Ramos (cell line): ENCODE data around the gene ZNF771.

Source experiments
- in situ Hi-C: fragments of 300-500 bp; cut with MboI; formaldehyde crosslinking; loops from one replicate; pipeline ENCODE4 v1.14.3; 2022; ENCODE audit warnings: low sequenced_read_pairs; ENCODE audit not compliant: unreplicated experiment

ZNF771 gene

GRCh38 chr16:30374538-30374937 is 32.9 kb upstream of the ZNF771 start, which contains the start of gene MYL11:
Gene MYL11 (plus strand): TSS chr16:30374802. CDS start chr16:30374858, 56 bp downstream.
- in situ Hi-C loops, result loop anchor here (5.0 kb wide), 1 partner anchor 38 kb away; no protein-coding TSS in a partner anchor

GRCh38 chr16:30375864-30376263 is 31.5 kb upstream of the ZNF771 start:
- in situ Hi-C loops, result loop anchor here (25.0 kb wide), 1 partner anchor 564 kb away; the partner anchor contains the start of genes MAZ, MVP, PAGR1 and PRRT2

DNA sequence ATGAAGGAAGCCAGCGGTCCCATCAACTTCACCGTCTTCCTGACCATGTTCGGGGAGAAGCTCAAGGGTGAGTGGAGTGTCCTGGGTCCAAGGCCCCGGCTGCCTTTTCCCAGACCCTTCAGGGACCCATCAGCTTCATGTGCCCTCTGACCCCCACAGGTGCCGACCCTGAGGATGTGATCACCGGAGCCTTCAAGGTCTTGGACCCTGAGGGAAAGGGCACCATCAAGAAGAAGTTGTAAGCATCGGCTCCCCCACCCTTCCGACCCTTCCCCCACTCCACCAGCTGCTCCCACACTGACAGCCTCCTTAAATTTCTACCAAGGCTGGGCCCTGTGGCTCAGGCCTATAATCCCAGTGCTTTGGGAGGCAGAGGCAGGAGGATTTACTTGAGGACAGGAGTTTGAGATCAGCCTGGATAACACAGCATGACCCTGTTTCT is 30.9 kb upstream of the ZNF771 start:
- in situ Hi-C loops, result loop anchor here (25.0 kb wide), 1 partner anchor 564 kb away; the partner anchor contains the start of genes MAZ, MVP, PAGR1 and PRRT2

GRCh38 chr16:30377050-30377811 is 30.2 kb upstream of the ZNF771 start:
- in situ Hi-C loops, result loop anchor here (25.0 kb wide), 1 partner anchor 565 kb away; the partner anchor contains the start of genes MAZ, MVP, PAGR1 and PRRT2

- in situ Hi-C loops, result loop anchor here (25.0 kb wide), 1 partner anchor 566 kb away; the partner anchor contains the start of genes MAZ, MVP, PAGR1 and PRRT2
Observed at GRCh38 chr16:30377812-30378235, 29.6 kb upstream of the ZNF771 start.

DNA sequence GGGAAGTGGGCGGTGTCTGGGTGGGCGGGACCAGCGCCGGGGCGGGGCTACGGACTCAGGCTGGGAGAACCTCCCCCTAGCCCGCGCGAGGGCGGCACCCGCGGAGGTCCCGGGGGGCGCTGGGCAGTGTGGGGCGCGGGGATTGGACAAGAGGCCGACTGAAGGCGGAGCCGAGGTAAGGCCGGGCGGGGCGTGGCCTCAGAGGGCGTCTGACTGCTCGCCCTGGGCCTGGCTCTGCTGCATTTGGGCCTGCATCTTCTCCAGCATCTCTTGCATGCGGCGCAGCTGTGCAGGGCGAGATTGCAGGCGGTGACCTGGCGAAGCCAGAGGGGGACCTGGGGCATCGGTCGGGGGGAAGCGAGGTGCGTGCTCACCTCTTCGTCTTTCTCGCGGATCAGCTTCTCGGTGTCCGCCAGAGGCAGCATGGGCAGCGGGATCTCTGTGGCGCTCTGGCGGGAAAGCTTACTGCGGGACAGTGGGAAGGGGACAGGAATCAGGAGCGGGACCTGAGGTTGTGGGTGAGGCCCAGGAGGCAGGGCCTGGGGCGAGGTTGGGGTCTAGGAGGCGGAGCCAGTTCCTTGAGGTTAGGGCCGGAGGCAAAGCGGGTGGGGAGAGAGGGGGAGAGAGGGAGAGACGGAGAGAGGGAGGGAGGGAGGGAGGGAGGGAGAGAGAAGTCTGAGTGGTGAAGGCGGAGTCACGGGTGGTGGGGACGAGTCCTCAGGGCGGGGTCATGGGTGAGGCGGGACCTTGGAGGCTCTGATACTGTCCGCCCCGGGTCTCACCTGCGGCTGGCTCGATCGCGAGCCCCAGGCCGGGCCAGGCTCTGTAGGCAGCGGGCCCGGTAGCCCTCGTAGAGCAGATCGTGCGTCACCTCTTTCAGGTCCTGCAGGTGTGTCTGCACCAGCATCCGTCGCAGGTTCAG is 28.9 kb upstream of the ZNF771 start:
- in situ Hi-C loops, result loop anchor here (25.0 kb wide), 1 partner anchor 566 kb away; the partner anchor contains the start of genes MAZ, MVP, PAGR1 and PRRT2

- in situ Hi-C loops, result loop anchor here (25.0 kb wide), 1 partner anchor 567 kb away; the partner anchor contains the start of genes MAZ, MVP, PAGR1 and PRRT2
Observed at GRCh38 chr16:30379158-30379783, 28.1 kb upstream of the ZNF771 start.

DNA sequence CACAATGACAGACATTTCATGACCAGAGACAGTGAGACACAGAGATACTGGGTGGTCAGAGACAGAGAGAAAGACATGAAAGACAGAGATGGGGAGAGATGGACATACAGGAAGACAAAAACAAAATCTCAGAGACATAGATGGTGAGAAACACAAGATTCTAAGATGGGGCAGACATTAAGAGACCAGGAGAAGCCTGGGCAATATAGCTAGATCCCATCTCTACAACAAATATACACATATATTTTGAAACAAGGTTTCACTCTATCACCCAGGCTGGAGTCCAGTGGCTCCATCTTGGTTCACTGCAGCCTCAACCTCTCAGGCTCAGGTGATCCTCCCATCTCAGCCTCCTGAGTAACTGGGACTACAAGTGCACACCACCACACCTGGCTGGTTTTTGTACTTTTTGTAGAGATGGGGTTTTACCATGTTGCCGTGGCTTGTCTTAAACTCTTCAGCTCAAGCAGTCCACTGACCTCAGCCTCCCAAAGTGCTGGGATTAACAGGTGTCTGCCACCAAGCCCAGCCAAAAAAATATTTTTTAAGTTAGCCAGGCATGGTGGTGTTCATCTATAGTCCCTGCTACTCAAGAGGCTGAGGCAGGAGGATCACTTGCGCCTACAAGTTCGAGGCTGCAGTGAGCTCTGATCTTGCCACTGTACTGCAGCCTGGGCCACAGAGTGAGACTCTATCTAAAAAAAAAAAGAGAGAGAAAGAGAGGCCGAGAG is 27.2 kb upstream of the ZNF771 start:
- in situ Hi-C loops, result loop anchor here (25.0 kb wide), 1 partner anchor 568 kb away; the partner anchor contains the start of genes MAZ, MVP, PAGR1 and PRRT2

- in situ Hi-C loops, result loop anchor here (25.0 kb wide), 1 partner anchor 569 kb away; the partner anchor contains the start of genes MAZ, MVP, PAGR1 and PRRT2
Observed at GRCh38 chr16:30380803-30381208, 26.6 kb upstream of the ZNF771 start.

DNA sequence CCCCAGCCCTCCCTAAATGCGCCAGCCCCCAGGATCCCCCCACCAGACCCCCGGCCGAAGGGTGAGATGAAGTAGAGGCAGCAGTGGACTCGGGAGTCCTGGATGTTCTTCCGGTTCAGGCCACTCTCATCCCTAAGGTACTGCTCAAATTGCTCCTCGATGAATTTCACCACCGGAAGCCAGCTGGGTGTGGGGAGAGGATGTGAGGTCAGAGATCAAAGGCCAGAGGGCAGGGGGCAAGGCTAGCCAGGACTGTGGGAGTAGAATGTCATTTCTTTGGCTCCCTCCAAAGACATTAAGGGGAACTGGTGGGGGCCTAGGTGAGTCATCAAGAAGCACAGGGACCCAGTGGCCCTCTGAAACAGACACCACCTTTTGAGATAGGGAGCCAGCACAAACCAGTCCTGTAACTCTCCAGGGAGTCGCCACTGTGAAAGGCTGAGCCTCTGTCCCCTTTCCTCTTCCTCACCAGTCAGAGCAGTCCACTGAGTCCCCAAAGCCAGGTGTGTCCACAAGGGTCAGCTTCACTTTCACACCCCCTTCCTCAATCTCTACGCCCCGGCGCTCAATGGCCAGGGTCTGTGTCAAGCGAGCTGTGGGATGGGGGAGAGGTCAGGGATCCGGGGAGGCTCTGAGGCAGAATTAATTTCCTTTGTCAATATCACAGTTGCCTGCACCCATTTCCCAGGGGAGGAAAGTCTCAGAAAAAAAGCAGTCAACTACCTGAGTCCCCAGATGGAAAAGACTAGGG is 25.9 kb upstream of the ZNF771 start:
- in situ Hi-C loops, result loop anchor here (25.0 kb wide), 1 partner anchor 569 kb away; the partner anchor contains the start of genes MAZ, MVP, PAGR1 and PRRT2

GRCh38 chr16:30382111-30382881 is 25.1 kb upstream of the ZNF771 start, which contains the start of gene SEPTIN1:
Gene SEPTIN1 (minus strand): TSS chr16:30382561. CDS start chr16:30382542, 19 bp downstream.
- in situ Hi-C loops, result loop anchor here (25.0 kb wide), 1 partner anchor 570 kb away; the partner anchor contains the start of genes MAZ, MVP, PAGR1 and PRRT2

DNA sequence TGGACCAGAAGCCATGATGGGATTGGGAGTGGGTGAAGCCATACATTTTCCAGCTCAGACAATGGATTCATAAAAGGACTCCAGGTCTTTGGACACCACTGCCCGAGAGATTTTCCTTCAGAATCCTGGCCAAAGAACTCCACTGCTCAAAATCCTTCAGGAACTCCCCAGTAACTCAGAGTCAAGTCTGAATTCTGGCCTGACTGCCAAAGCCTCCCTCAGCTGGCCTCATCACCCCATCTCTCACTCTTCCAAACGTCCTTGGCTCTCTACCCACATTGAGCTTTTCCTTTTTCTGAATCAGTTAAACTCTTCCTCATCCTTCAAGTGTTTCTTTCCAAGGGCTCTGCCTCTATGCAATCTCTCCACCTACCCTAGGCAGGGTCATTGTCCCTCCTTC is 23.9 kb upstream of the ZNF771 start:
- in situ Hi-C loops, result loop anchor here (25.0 kb wide), 1 partner anchor 571 kb away; the partner anchor contains the start of genes MAZ, MVP, PAGR1 and PRRT2

GRCh38 chr16:30394592-30395154 is 12.7 kb upstream of the ZNF771 start:
- in situ Hi-C loops, result loop anchor here (25.0 kb wide), 1 partner anchor 582 kb away; the partner anchor contains the start of genes MAZ, MVP, PAGR1 and PRRT2

DNA sequence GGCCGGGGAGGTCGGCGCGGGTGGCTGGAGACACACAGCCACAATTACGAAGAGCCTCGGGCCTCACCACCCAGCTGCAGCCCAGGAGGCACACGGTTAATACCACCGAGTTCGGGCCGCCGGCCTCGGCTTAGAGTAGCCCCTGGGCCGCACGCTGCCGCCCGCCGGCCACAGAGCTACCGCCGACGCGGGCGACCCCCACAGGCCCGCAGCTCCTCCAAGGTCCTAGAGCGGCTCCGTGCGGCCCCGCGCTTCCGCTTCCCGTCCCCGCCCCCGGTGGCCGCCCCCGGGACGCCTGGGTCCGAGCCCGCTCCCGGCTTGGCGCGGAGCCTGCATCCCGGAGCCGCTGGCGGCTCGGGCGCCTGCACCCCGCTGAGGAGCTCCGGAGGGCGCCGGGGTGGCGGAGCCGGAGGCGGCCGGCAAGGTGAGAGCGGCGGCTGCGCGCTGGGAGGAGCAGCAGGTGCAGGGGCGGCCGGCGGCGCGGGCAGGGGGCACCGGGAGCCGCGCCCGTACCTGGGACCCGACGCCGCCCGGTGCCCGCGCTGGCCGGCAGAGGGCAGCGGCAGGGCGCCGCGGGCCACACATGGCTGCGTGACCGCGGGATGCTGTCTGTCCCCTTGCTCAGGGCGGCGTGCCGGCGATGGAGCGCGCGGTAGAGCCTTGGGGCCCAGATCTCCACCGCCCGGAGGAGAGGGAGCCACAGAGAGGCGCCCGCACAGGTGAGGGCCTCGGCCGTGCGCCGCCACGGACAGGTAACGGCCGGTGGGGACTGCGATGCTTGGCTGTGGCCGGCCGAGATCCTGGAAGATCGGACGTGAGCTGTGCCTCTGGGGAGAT is 12.0 kb upstream of the ZNF771 start, which contains the start of gene ZNF48:
ZNF48 (plus strand) TSS at position 266 of the 837 bp plus-strand sequence; CDS start at position 641, 375 bp downstream.
- in situ Hi-C loops, result loop anchor here (25.0 kb wide), 1 partner anchor 583 kb away; the partner anchor contains the start of genes MAZ, MVP, PAGR1 and PRRT2

DNA sequence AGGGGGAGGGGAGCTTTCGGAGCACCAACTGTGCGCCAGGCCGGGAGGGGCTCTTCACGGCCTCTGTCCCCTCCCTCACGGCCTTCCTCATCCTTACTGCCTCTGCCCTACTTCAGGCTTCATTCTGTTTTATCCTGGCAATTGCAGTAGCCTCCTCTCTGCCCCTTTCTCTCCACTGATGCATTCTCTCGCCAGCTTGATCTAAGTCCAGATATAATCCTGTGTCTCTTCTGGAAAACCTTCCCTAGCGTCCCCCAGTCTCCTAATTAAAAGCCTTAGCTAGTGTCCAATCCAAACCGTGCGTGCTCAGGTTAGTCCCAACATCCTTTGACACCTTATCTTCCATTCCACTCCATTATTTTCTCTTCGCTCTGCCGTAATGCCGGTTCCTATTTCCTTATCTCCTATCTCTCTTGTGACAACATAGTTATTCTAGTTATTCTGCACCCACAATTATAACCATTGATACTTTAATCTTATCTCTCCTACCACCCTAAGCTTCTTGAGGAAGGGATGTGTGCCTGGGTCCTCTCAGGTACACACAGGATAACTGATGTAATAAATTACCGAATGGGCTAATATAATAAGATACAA is 11.3 kb upstream of the ZNF771 start:
- in situ Hi-C loops, result loop anchor here (25.0 kb wide), 1 partner anchor 584 kb away; the partner anchor contains the start of genes MAZ, MVP, PAGR1 and PRRT2
